Right renal pelvis (tissue), 4 donors: Measurements from ENCODE around the gene SPTBN1. TPM values are rescaled to one million over a fixed set of nuclear protein-coding genes. Genes with fewer than 3 reads are reported as not detected.

ENCODE experiments used
- DNase-seq, 4 donors: peaks; one replicate each; pipeline ENCODE4 v3.0.0-alpha.2; 2013; ENCODE audit warnings: low read depth in 4 of 4, low spot score in 3 of 4, missing footprints in 1 of 4
- polyA plus RNA-seq, 4 donors: library from polyadenylated mRNA; unstranded; fragments of 120-200 nt; gene quantifications; one replicate each; pipeline ENCODE4 v1.2.1, GENCODE V29; 2013; ENCODE audit not compliant: insufficient read length in 4 of 4

The SPTBN1 gene
- polyA plus RNA-seq, 4 donors, result 224 to 243 (median 228) TPM

- DNase-seq, result no peak
Observed at GRCh38 chr2:54432251-54433015, 23.7 kb upstream of the SPTBN1 start.

- no peak for DNase-seq
Observed at GRCh38 chr2:54434229-54434628, 21.9 kb upstream of the SPTBN1 start.

GRCh38 chr2:54434711-54435110 is 21.4 kb upstream of the SPTBN1 start:
- no peak for DNase-seq

GRCh38 chr2:54435325-54436226 is 20.6 kb upstream of the SPTBN1 start:
- no peak for DNase-seq

- DNase-seq, result no peak
Observed at GRCh38 chr2:54437588-54437987, 18.5 kb upstream of the SPTBN1 start.

- no peak for DNase-seq
Observed at GRCh38 chr2:54438271-54438670, 17.9 kb upstream of the SPTBN1 start.

- no peak for DNase-seq
Observed at GRCh38 chr2:54439582-54439981, 16.5 kb upstream of the SPTBN1 start.

GRCh38 chr2:54440050-54440449 is 16.1 kb upstream of the SPTBN1 start:
- DNase-seq, result no peak

- no peak for DNase-seq
Observed at GRCh38 chr2:54444503-54444902, 11.6 kb upstream of the SPTBN1 start.

GRCh38 chr2:54446122-54446521 is 10.0 kb upstream of the SPTBN1 start:
- DNase-seq, result no peak

- DNase-seq, result no peak
Observed at GRCh38 chr2:54446625-54447024, 9.5 kb upstream of the SPTBN1 start.

GRCh38 chr2:54454548-54455130 is 1.5 kb upstream of the SPTBN1 start:
- DNase-seq, result no peak

GRCh38 chr2:54455131-54455562 is 980 bp upstream of the SPTBN1 start:
- peak in 2 of 4 donors; percentile 34 to 36 for DNase-seq

GRCh38 chr2:54456362-54456611 is 160 bp downstream of the SPTBN1 start:
- no peak for DNase-seq

- DNase-seq, result peak in 1 of 4 donors; percentile 31
Observed at GRCh38 chr2:54456612-54457322, 640 bp downstream of the SPTBN1 start.

- DNase-seq, result peak in 1 of 4 donors; percentile 35
Observed at GRCh38 chr2:54457323-54458023, 1.3 kb downstream of the SPTBN1 start.

GRCh38 chr2:54459037-54459441 is 2.9 kb downstream of the SPTBN1 start:
- no peak for DNase-seq

GRCh38 chr2:54461261-54461660 is 5.1 kb downstream of the SPTBN1 start:
- DNase-seq, result no peak

GRCh38 chr2:54464341-54464740 is 8.2 kb downstream of the SPTBN1 start:
- no peak for DNase-seq

GRCh38 chr2:54465143-54465542 is 9.0 kb downstream of the SPTBN1 start:
- DNase-seq, result no peak
